Measurements from ENCODE around the gene SLC5A2.

DNA sequence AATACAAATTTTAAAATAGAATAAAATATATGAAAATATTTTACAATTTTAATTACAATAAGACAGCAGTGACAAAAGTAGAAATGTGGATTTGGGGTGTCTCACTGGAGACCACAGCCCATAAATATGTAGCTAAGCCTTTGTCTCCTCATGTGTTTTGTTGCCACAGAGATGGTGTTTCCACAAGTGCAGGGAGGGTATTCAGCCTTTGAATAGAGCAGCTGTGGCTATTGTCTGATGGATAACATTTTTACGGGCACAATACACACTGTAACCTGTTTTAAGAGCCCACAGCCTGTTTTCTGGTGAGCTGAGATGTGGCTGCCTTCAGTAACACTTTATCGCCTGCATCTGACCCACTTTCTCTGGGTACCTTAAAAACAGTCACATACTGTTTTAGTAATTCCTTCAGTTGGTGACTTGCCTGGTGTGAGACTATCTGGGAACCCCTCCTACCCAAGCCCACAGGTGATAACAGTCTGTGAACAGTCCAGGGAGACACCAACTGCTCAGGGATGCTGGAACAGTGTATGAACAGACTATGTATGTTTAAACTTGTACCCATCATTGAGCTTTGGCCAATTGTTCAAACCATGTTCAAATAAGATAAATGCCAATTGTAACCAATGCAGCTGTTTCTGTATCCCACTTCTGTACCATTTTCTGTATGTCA is 37.0 kb downstream of the SLC5A2 start:
- no peak for TF ChIP-seq POLR2A (IDR thresholded peaks at IDR 0.05)
- TF ChIP-seq, protein P1, sequence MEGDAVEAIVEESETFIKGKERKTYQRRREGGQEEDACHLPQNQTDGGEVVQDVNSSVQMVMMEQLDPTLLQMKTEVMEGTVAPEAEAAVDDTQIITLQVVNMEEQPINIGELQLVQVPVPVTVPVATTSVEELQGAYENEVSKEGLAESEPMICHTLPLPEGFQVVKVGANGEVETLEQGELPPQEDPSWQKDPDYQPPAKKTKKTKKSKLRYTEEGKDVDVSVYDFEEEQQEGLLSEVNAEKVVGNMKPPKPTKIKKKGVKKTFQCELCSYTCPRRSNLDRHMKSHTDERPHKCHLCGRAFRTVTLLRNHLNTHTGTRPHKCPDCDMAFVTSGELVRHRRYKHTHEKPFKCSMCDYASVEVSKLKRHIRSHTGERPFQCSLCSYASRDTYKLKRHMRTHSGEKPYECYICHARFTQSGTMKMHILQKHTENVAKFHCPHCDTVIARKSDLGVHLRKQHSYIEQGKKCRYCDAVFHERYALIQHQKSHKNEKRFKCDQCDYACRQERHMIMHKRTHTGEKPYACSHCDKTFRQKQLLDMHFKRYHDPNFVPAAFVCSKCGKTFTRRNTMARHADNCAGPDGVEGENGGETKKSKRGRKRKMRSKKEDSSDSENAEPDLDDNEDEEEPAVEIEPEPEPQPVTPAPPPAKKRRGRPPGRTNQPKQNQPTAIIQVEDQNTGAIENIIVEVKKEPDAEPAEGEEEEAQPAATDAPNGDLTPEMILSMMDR (IDR thresholded peaks at IDR 0.05): no peak
- no peak for TF ChIP-seq POLR2AphosphoS5 (IDR thresholded peaks at IDR 0.05)

Data from gastroesophageal sphincter (tissue), 3 donors.